GM12878 (cell line): ENCODE results near the gene SOWAHD. TPM values are rescaled to one million over a fixed set of nuclear protein-coding genes. Genes with fewer than 3 reads are reported as not detected.

ENCODE experiments used
- CHD4 ChIP-seq: fragments of 200-600 bp; sonication (generic); IDR thresholded peaks from 2 replicates; pipeline ENCODE4 v1.6.1; 2016; ENCODE audit warnings: mild to moderate bottlenecking
- CTCF ChIP-seq, 3 experiments: IDR thresholded peaks in 2 of 3; conservative IDR thresholded peaks in 1 of 3; 2 replicates each; pipeline ENCODE4 v1.5.1; 2011; ENCODE audit warnings: low read depth in 3 of 3, low read length in 3 of 3, mild to moderate bottlenecking in 3 of 3, control low read depth in 2 of 3, moderate library complexity in 2 of 3, inconsistent platforms in 1 of 3, mixed read lengths in 1 of 3; ENCODE audit not compliant: control insufficient read depth in 2 of 3, insufficient read depth in 1 of 3; ENCODE audit errors: extremely low read depth in 1 of 3
- E2F4 ChIP-seq: IDR thresholded peaks from 2 replicates; pipeline ENCODE4 v1.6.1; 2012; ENCODE audit warnings: low read depth, low read length, improper control_type of control experiment
- E2F8 ChIP-seq: fragments of 450-650 bp; IDR thresholded peaks from 2 replicates; pipeline ENCODE4 v1.6.1; 2018; ENCODE audit warnings: mild to moderate bottlenecking, low read depth, moderate library complexity; ENCODE audit not compliant: partially characterized antibody
- ETV6 ChIP-seq, 2 experiments: fragments of 450-650 bp in 1 of 2; IDR thresholded peaks in 1 of 2; conservative IDR thresholded peaks in 1 of 2; 2 replicates each; pipeline ENCODE4 v1.6.1; 2014; ENCODE audit warnings: antibody characterized with exemption in 1 of 2, borderline replicate concordance in 1 of 2, low read depth in 1 of 2, mild to moderate bottlenecking in 1 of 2, moderate library complexity in 1 of 2
- GABPA ChIP-seq: IDR thresholded peaks from 2 replicates; pipeline ENCODE4 v1.6.1; 2014; ENCODE audit warnings: antibody characterized with exemption, low read depth, mild to moderate bottlenecking, inconsistent platforms
- GATAD2B ChIP-seq: fragments of 450-650 bp; conservative IDR thresholded peaks from 2 replicates; pipeline ENCODE4 v1.6.1; 2017; ENCODE audit warnings: low read depth, mild to moderate bottlenecking, moderate library complexity
- IKZF1 ChIP-seq: fragments of 450-650 bp; conservative IDR thresholded peaks from 2 replicates; pipeline ENCODE4 v1.6.1; 2017; ENCODE audit warnings: antibody characterized with exemption, mild to moderate bottlenecking
- IRF4 ChIP-seq: IDR thresholded peaks from 2 replicates; pipeline ENCODE4 v1.6.1; 2011; ENCODE audit warnings: low read depth, low read length
- KDM1A ChIP-seq: fragments of 200-600 bp; sonication (generic); IDR thresholded peaks from 2 replicates; pipeline ENCODE4 v1.6.1; 2016; ENCODE audit warnings: borderline replicate concordance
- NFYA ChIP-seq: IDR thresholded peaks from 2 replicates; pipeline ENCODE4 v1.6.1; 2011; ENCODE audit warnings: low read depth, mild to moderate bottlenecking, low read length, improper control_type of control experiment, borderline replicate concordance
- PAX5 ChIP-seq: IDR thresholded peaks from 2 replicates; pipeline ENCODE4 v1.6.1; 2011; ENCODE audit warnings: low read depth, low read length, borderline replicate concordance
- PKNOX1 ChIP-seq: fragments of 450-650 bp; IDR thresholded peaks from 2 replicates; pipeline ENCODE4 v1.6.1; 2016; ENCODE audit warnings: mild to moderate bottlenecking
- RAD21 ChIP-seq: IDR thresholded peaks from 2 replicates; pipeline ENCODE4 v1.6.1; 2011; ENCODE audit warnings: mild to moderate bottlenecking, low read depth, low read length, moderate library complexity; ENCODE audit not compliant: insufficient read depth
- SRF ChIP-seq, 2 experiments: IDR thresholded peaks; 2 replicates each; pipeline ENCODE4 v1.6.1; 2011; ENCODE audit warnings: low read depth in 2 of 2, low read length in 2 of 2, mild to moderate bottlenecking in 1 of 2, moderate library complexity in 1 of 2
- ZNF687 ChIP-seq: fragments of 450-650 bp; IDR thresholded peaks from 2 replicates; pipeline ENCODE4 v1.6.1; 2017; ENCODE audit warnings: mild to moderate bottlenecking, moderate library complexity
- polyA plus RNA-seq, 11 experiments: library from polyadenylated mRNA; depleted of rRNA in 4 of 11; unstranded in 6 of 11; stranded (reverse) in 5 of 11; fragments of >200 nt; fragmentation: Nextera tagmentation in 4 of 11; fragmentation: Illumina TruSeq in 1 of 11; extraction: Ambion mirVana in 4 of 11; extraction: Trizol in 1 of 11; gene quantifications; 1 replicate in 1 of 11; 2 replicates in 10 of 11; pipeline versions ENCODE4 v1.2.1 to v1.2.3, GENCODE V29; 2011 to 2016; ENCODE audit warnings: inconsistent platforms in 2 of 11, missing spikeins in 2 of 11, low read depth in 1 of 11
- total RNA-seq, 4 experiments: library from RNA; depleted of rRNA in 3 of 4; stranded (reverse); fragments of >200 nt in 3 of 4; fragmentation: Illumina TruSeq in 1 of 4; extraction: Trizol in 1 of 4; gene quantifications; 2 replicates each; pipeline versions ENCODE4 v1.2.1 to v1.2.3, GENCODE V29; 2013 to 2021

The SOWAHD gene
- total and polyA plus RNA-seq, 10 of the 15 experiments (the other 5 are each of a cell fraction or from before 2014, with no cell fraction given) = 0.27 to 7.4 (median 2.6) TPM

GRCh38 chrX:119784747-119785446 is 26.5 kb downstream of the SOWAHD start (continued):
- TF ChIP-seq GATAD2B (no peak), ZNF687 (no peak), SRF (IDR thresholded peaks at IDR 0.05; ENCODE audit: low read depth in 2 of 2, low read length in 2 of 2) (no peak), KDM1A (no peak), CHD4 (no peak), NFYA (no peak), PKNOX1 (no peak), PAX5 (no peak), CTCF (IDR thresholded peaks at IDR 0.05 in 2 of 3, conservative IDR thresholded peaks at IDR 0.05 in 1 of 3; ENCODE audit: control insufficient read depth in 2 of 3, extremely low read depth in 1 of 3, insufficient read depth in 1 of 3, low read depth in 3 of 3, low read length in 3 of 3) (peak; percentile 68 to 91 (median 72)), E2F4 (no peak), RAD21 (peak; percentile 55), IKZF1 (no peak), GABPA (no peak), IRF4 (no peak), E2F8 (no peak), ETV6 (conservative IDR thresholded peaks at IDR 0.05 in 1 of 2, IDR thresholded peaks at IDR 0.05 in 1 of 2; ENCODE audit: borderline replicate concordance in 1 of 2, low read depth in 1 of 2) (no peak)
